CD14-positive monocyte (primary cell): ENCODE data around the gene GAD2. TPM values are rescaled to one million over a fixed set of nuclear protein-coding genes. Genes with fewer than 3 reads are reported as not detected.

ENCODE experiments used
- DNase-seq, 3 donors: peaks; one replicate each; pipeline ENCODE4 v3.0.0-alpha.2; 2011 to 2022
- H2AFZ ChIP-seq: 2 replicates; pipeline ENCODE4 v1.6.0; 2012; ENCODE audit warnings: mild to moderate bottlenecking, low read depth, low read length, inconsistent platforms; ENCODE audit not compliant: insufficient read depth, poor library complexity, severe bottlenecking
- H3K27ac ChIP-seq, 2 donors: 1 replicate in 1 of 2; 2 replicates in 1 of 2; pipeline ENCODE4 v1.5.1; 2012 to 2013; ENCODE audit warnings: low read length in 2 of 2, control low read depth in 1 of 2, inconsistent platforms in 1 of 2, low read depth in 1 of 2, mild to moderate bottlenecking in 1 of 2
- H3K27me3 ChIP-seq, 2 donors: one replicate each; pipeline versions ENCODE4 v1.6.0 to v1.6.1; 2011 to 2013; ENCODE audit warnings: low read length in 2 of 2; ENCODE audit not compliant: control insufficient read depth in 2 of 2, insufficient read depth in 2 of 2
- H3K36me3 ChIP-seq, 2 donors: replicated peaks in 1 of 2; 1 replicate in 1 of 2; 2 replicates in 1 of 2; pipeline versions ENCODE4 v1.5.1 to v1.6.1; 2012 to 2013; ENCODE audit warnings: low read length in 2 of 2, control low read depth in 1 of 2, inconsistent platforms in 1 of 2, mild to moderate bottlenecking in 1 of 2; ENCODE audit not compliant: insufficient read depth in 2 of 2, control insufficient read depth in 1 of 2
- H3K4me1 ChIP-seq, 2 donors: 1 replicate in 1 of 2; 2 replicates in 1 of 2; pipeline versions ENCODE4 v1.5.1 to v1.6.1; 2012 to 2013; ENCODE audit warnings: low read length in 2 of 2, control low read depth in 1 of 2, inconsistent platforms in 1 of 2, mild to moderate bottlenecking in 1 of 2, moderate library complexity in 1 of 2; ENCODE audit not compliant: insufficient read depth in 2 of 2, control insufficient read depth in 1 of 2
- H3K4me2 ChIP-seq: replicated peaks from 2 replicates; pipeline ENCODE3; 2012; ENCODE audit warnings: low read length, moderate library complexity, mild to moderate bottlenecking; ENCODE audit not compliant: poor library complexity, severe bottlenecking; ENCODE audit errors: extremely low read depth
- H3K4me3 ChIP-seq, 3 experiments: fragments of 200-600 bp in 1 of 3; sonication (generic) in 1 of 3; replicated peaks in 1 of 3; 1 replicate in 2 of 3; 2 replicates in 1 of 3; pipeline ENCODE4 v1.5.1; 2011 to 2013; ENCODE audit warnings: low read length in 3 of 3, mild to moderate bottlenecking in 3 of 3, control low read depth in 2 of 3, low read depth in 2 of 3, inconsistent platforms in 1 of 3, moderate library complexity in 1 of 3
- H3K79me2 ChIP-seq: 2 replicates; pipeline ENCODE4 v1.6.0; 2012; ENCODE audit warnings: mild to moderate bottlenecking, control low read depth, inconsistent platforms, low read length, moderate library complexity; ENCODE audit not compliant: insufficient read depth
- H3K9ac ChIP-seq: 2 replicates; pipeline ENCODE4 v1.6.0; 2017; ENCODE audit warnings: low read length, mild to moderate bottlenecking; ENCODE audit not compliant: insufficient read depth, poor library complexity, severe bottlenecking
- H3K9me3 ChIP-seq, 2 donors: replicated peaks in 1 of 2; 1 replicate in 1 of 2; 2 replicates in 1 of 2; pipeline versions ENCODE4 v1.5.1 to v1.6.1; 2012 to 2013; ENCODE audit warnings: low read length in 2 of 2, control low read depth in 1 of 2; ENCODE audit not compliant: control insufficient read depth in 1 of 2, insufficient read depth in 1 of 2
- H4K20me1 ChIP-seq: 2 replicates; pipeline ENCODE4 v1.6.0; 2012; ENCODE audit warnings: mild to moderate bottlenecking, low read length, control low read depth, moderate library complexity; ENCODE audit not compliant: insufficient read depth
- H3K27ac Mint-ChIP-seq, 7 donors: one replicate each; pipeline ENCODE4 v1.8.0; 2020; ENCODE audit warnings: mild to moderate bottlenecking in 7 of 7, mixed read lengths in 7 of 7, moderate library complexity in 6 of 7, inconsistent platforms in 2 of 7
- H3K27me3 Mint-ChIP-seq, 3 donors: one replicate each; pipeline ENCODE4 v1.8.0; 2021 to 2022; ENCODE audit warnings: low read depth in 3 of 3, mild to moderate bottlenecking in 3 of 3, mixed read lengths in 3 of 3, moderate library complexity in 3 of 3, inconsistent platforms in 1 of 3
- H3K36me3 Mint-ChIP-seq, 2 donors: one replicate each; pipeline ENCODE4 v1.8.0; 2020; ENCODE audit warnings: mixed read lengths in 2 of 2, inconsistent platforms in 1 of 2, mild to moderate bottlenecking in 1 of 2
- H3K4me1 Mint-ChIP-seq: one replicate; pipeline ENCODE4 v1.8.0; 2020; ENCODE audit warnings: mild to moderate bottlenecking, mixed read lengths
- H3K4me3 Mint-ChIP-seq, 2 donors: one replicate each; pipeline ENCODE4 v1.8.0; 2020; ENCODE audit warnings: mild to moderate bottlenecking in 2 of 2, mixed read lengths in 2 of 2, moderate library complexity in 1 of 2
- H3K9me3 Mint-ChIP-seq, 7 donors: one replicate each; pipeline ENCODE4 v1.8.0; 2020 to 2022; ENCODE audit warnings: mixed read lengths in 7 of 7, mild to moderate bottlenecking in 6 of 7, moderate library complexity in 6 of 7, inconsistent platforms in 2 of 7
- CTCF ChIP-seq: fragments of 200-600 bp; IDR thresholded peaks from one replicate; pipeline ENCODE4 v1.8.0; 2022; ENCODE audit warnings: antibody characterized with exemption, mild to moderate bottlenecking
- WGBS: methylation state at CpG from one replicate; pipeline ENCODE4 v1.1.5; 2013; ENCODE audit warnings: missing lambda C conversion rate; ENCODE audit not compliant: insufficient coverage; 5-methylcytosine and 5-hydroxymethylcytosine counted together
- intact Hi-C, 2 donors: fragments of 100-400 bp; cut with micrococcal nuclease; formaldehyde crosslinking; loops; one replicate each; pipeline versions ENCODE4 v1.15.0 to v1.15.1; 2023
- polyA plus RNA-seq, 3 donors: library from polyadenylated mRNA; depleted of rRNA in 1 of 3; unstranded in 2 of 3; stranded (reverse) in 1 of 3; fragments of 300-500 nt in 2 of 3; fragments of >200 nt in 1 of 3; fragmentation: Illumina TruSeq in 2 of 3; gene quantifications; 1 replicate in 2 of 3; 2 replicates in 1 of 3; pipeline ENCODE4 v1.2.3, GENCODE V29; 2012 to 2021

Gene GAD2
- polyA plus RNA-seq, 3 donors = not detected

GRCh38 chr10:26290236-26290635, 73.7 kb downstream of the GAD2 start:
- H3K27me3 Mint-ChIP-seq = peaks cover 4 to 18% (median 13%) of the 10 kb centered on the region in 3 donors
- no peak overlapping the region for H3K9ac ChIP-seq
- no peaks in the 10 kb centered on the region for H3K4me1 Mint-ChIP-seq
- TF ChIP-seq CTCF = no peak
- no peaks in the 10 kb centered on the region for H3K36me3 ChIP-seq
- no peaks in the 10 kb centered on the region for H3K36me3 Mint-ChIP-seq
- H4K20me1 ChIP-seq = no peaks in the 10 kb centered on the region
- 92% methylated on average over 4 of the region's 4 CpGs for WGBS
- intact Hi-C loops = no loop called here
- H3K9me3 ChIP-seq = no peaks in the 10 kb centered on the region
- no peaks in the 10 kb centered on the region for H3K4me1 ChIP-seq
- no peak overlapping the region for H3K27ac Mint-ChIP-seq
- no peak overlapping the region for H3K27ac ChIP-seq
- peaks cover 15 to 18% of the 10 kb centered on the region in 2 donors for H3K27me3 ChIP-seq
- H3K4me3 Mint-ChIP-seq = no peak overlapping the region
- H2AFZ ChIP-seq = no peak overlapping the region
- no peak overlapping the region for H3K4me2 ChIP-seq
- no peak for DNase-seq
- peaks cover 0 to 7% (median 0%) of the 10 kb centered on the region in 7 donors for H3K9me3 Mint-ChIP-seq
- no peak overlapping the region for H3K4me3 ChIP-seq
- H3K79me2 ChIP-seq = no peaks in the 10 kb centered on the region

GRCh38 chr10:26291721-26292480, 75.3 kb downstream of the GAD2 start:
- Histone ChIP-seq H3K79me2 (no peaks in the 10 kb centered on the region), H3K4me3 (no peak overlapping the region), H3K9ac (no peak overlapping the region), H3K9me3 (no peaks in the 10 kb centered on the region), H3K27me3 (peaks cover 10 to 11% of the 10 kb centered on the region in 2 donors), H3K27ac (no peak overlapping the region), H2AFZ (no peak overlapping the region), H3K36me3 (no peaks in the 10 kb centered on the region), H4K20me1 (no peaks in the 10 kb centered on the region), H3K4me2 (no peak overlapping the region), H3K4me1 (no peaks in the 10 kb centered on the region)
- intact Hi-C loops = no loop called here
- no peak for DNase-seq
- no peak overlapping the region for H3K4me3 Mint-ChIP-seq
- H3K27ac Mint-ChIP-seq = no peak overlapping the region
- no peaks in the 10 kb centered on the region for H3K36me3 Mint-ChIP-seq
- WGBS = 76% methylated on average over 9 of the region's 13 CpGs
- H3K9me3 Mint-ChIP-seq = peaks cover 0 to 7% (median 0%) of the 10 kb centered on the region in 7 donors
- H3K4me1 Mint-ChIP-seq = no peaks in the 10 kb centered on the region
- no peak for TF ChIP-seq CTCF
- H3K27me3 Mint-ChIP-seq = peaks cover 4 to 17% (median 13%) of the 10 kb centered on the region in 3 donors
